HepG2 (cell line): ENCODE data around the gene ZNF184. TPM values are rescaled to one million over a fixed set of nuclear protein-coding genes. Genes with fewer than 3 reads are reported as not detected.

ENCODE experiments used
- ARNTL ChIP-seq: sonication (generic); formaldehyde crosslinking; IDR thresholded peaks from 2 replicates; pipeline ENCODE4 v1.4.0; 2020; ENCODE audit warnings: mild to moderate bottlenecking, missing genetic modification reagents
- ATF3 ChIP-seq: sonication (generic); formaldehyde crosslinking; IDR thresholded peaks from 2 replicates; pipeline ENCODE4 v1.4.0; 2020; ENCODE audit warnings: missing genetic modification reagents
- FOXO4 ChIP-seq: sonication (generic); formaldehyde crosslinking; conservative IDR thresholded peaks from 2 replicates; pipeline ENCODE4 v1.8.1; 2023; ENCODE audit warnings: missing genetic modification reagents
- GLI4 ChIP-seq: sonication (generic); formaldehyde crosslinking; IDR thresholded peaks from 2 replicates; pipeline ENCODE4 v1.5.1; 2020; ENCODE audit warnings: missing genetic modification reagents, mild to moderate bottlenecking, moderate library complexity, borderline replicate concordance
- GTF3A ChIP-seq: sonication (generic); formaldehyde crosslinking; conservative IDR thresholded peaks from 2 replicates; pipeline ENCODE4 v1.4.0; 2020; ENCODE audit warnings: mild to moderate bottlenecking, missing genetic modification reagents
- HDAC2 ChIP-seq: sonication (generic); formaldehyde crosslinking; IDR thresholded peaks from 2 replicates; pipeline ENCODE4 v1.4.0; 2020; ENCODE audit warnings: missing genetic modification reagents
- HNF1B ChIP-seq: sonication (generic); formaldehyde crosslinking; IDR thresholded peaks from 2 replicates; pipeline ENCODE4 v1.5.1; 2020; ENCODE audit warnings: mild to moderate bottlenecking, moderate library complexity, missing genetic modification reagents
- KLF12 ChIP-seq: sonication (generic); formaldehyde crosslinking; IDR thresholded peaks from 2 replicates; pipeline ENCODE4 v1.4.0; 2020; ENCODE audit warnings: missing genetic modification reagents, borderline replicate concordance
- MTF1 ChIP-seq: sonication (generic); formaldehyde crosslinking; IDR thresholded peaks from 2 replicates; pipeline ENCODE4 v1.5.0; 2020; ENCODE audit warnings: missing genetic modification reagents
- MYC ChIP-seq: sonication (generic); formaldehyde crosslinking; IDR thresholded peaks from 2 replicates; pipeline ENCODE4 v1.9.0; 2021; ENCODE audit warnings: missing genetic modification reagents, borderline replicate concordance
- PHB2 ChIP-seq: fragments of 450-650 bp; IDR thresholded peaks from 2 replicates; pipeline ENCODE4 v1.6.1; 2018; ENCODE audit not compliant: partially characterized antibody
- PHF5A ChIP-seq: IDR thresholded peaks from one replicate; pipeline ENCODE4 v1.6.1; 2018; ENCODE audit warnings: low read depth, missing genetic modification reagents; ENCODE audit not compliant: unreplicated experiment
- POLR2A ChIP-seq, 2 experiments: IDR thresholded peaks; 2 replicates each; pipeline ENCODE4 v1.6.1; 2011; ENCODE audit warnings: low read depth in 2 of 2, low read length in 2 of 2, mild to moderate bottlenecking in 1 of 2, moderate library complexity in 1 of 2; ENCODE audit not compliant: insufficient read depth in 1 of 2
- RXRB ChIP-seq: IDR thresholded peaks from 2 replicates; pipeline ENCODE4 v1.6.1; 2016; ENCODE audit warnings: borderline replicate concordance, missing genetic modification reagents, missing compliant biosample characterization
- SP2 ChIP-seq: sonication (generic); formaldehyde crosslinking; IDR thresholded peaks from 2 replicates; pipeline ENCODE4 v1.5.1; 2020; ENCODE audit warnings: mild to moderate bottlenecking, missing genetic modification reagents
- SRSF9 ChIP-seq: fragments of 200-400 bp; formaldehyde crosslinking; IDR thresholded peaks from 2 replicates; pipeline ENCODE4 v1.6.1; 2018; ENCODE audit warnings: borderline replicate concordance, mild to moderate bottlenecking, low read depth, low read length; ENCODE audit not compliant: insufficient read depth, poor library complexity, severe bottlenecking
- TRAFD1 ChIP-seq: sonication (generic); formaldehyde crosslinking; IDR thresholded peaks from 2 replicates; pipeline ENCODE4 v1.5.1; 2020; ENCODE audit warnings: missing genetic modification reagents, mild to moderate bottlenecking, borderline replicate concordance
- ZKSCAN8 ChIP-seq: IDR thresholded peaks from 2 replicates; pipeline ENCODE4 v1.6.1; 2016; ENCODE audit warnings: borderline replicate concordance, missing genetic modification reagents, missing compliant biosample characterization
- ZMAT5 ChIP-seq: sonication (generic); formaldehyde crosslinking; IDR thresholded peaks from 2 replicates; pipeline ENCODE4 v1.5.0; 2020; ENCODE audit warnings: mild to moderate bottlenecking, low read depth, missing genetic modification reagents, borderline replicate concordance
- ZNF263 ChIP-seq: sonication (generic); formaldehyde crosslinking; IDR thresholded peaks from 2 replicates; pipeline ENCODE4 v1.4.0; 2020; ENCODE audit warnings: missing genetic modification reagents
- ZNF558 ChIP-seq: sonication (generic); formaldehyde crosslinking; IDR thresholded peaks from 2 replicates; pipeline ENCODE4 v1.9.0; 2022; ENCODE audit warnings: mild to moderate bottlenecking, missing genetic modification reagents, borderline replicate concordance
- ZNF570 ChIP-seq: sonication (generic); formaldehyde crosslinking; IDR thresholded peaks from 2 replicates; pipeline ENCODE4 v1.4.0; 2020; ENCODE audit warnings: mild to moderate bottlenecking, missing genetic modification reagents, borderline replicate concordance
- ZNF749 ChIP-seq: sonication (generic); formaldehyde crosslinking; IDR thresholded peaks from 2 replicates; pipeline ENCODE4 v1.8.0; 2022; ENCODE audit warnings: mild to moderate bottlenecking, missing genetic modification reagents, moderate library complexity, borderline replicate concordance
- ZNF776 ChIP-seq: sonication (generic); formaldehyde crosslinking; IDR thresholded peaks from 2 replicates; pipeline ENCODE4 v1.4.0; 2020; ENCODE audit warnings: mild to moderate bottlenecking, missing genetic modification reagents
- polyA plus RNA-seq, 8 experiments: library from polyadenylated mRNA; depleted of rRNA in 3 of 8; stranded (reverse) in 7 of 8; unstranded in 1 of 8; fragments of >200 nt; fragmentation: Illumina TruSeq in 4 of 8; extraction: Trizol in 4 of 8; gene quantifications; 2 replicates each; pipeline versions ENCODE4 v1.2.1 to v1.2.3, GENCODE V29; 2011 to 2016; ENCODE audit warnings: low read depth in 4 of 8, missing spikeins in 1 of 8, mixed read lengths in 1 of 8; ENCODE audit not compliant: insufficient read depth in 1 of 8
- total RNA-seq, 5 experiments: library from RNA; depleted of rRNA; stranded (reverse); fragments of >200 nt; fragmentation: Illumina TruSeq; extraction: Trizol; gene quantifications; 2 replicates each; pipeline ENCODE4 v1.2.3, GENCODE V29; 2016; ENCODE audit warnings: low read depth in 1 of 5

ZNF184 gene
- total and polyA plus RNA-seq, 2 of the 13 experiments (the other 11 are each of a cell fraction or from before 2014, with no cell fraction given), result 2.1 to 10.1 TPM

- TF ChIP-seq TRAFD1 (CRISPR knock-in tag), result peak; percentile 98
- TF ChIP-seq HNF1B (CRISPR knock-in tag), result peak; percentile 76; the same call in 1 of the 2 replicates
- TF ChIP-seq ZNF570 (CRISPR knock-in tag), result 0 out of 2 replicates have a peak, but pooled peaks have one; percentile 72
- peak; percentile 70; the same call in 1 of the 2 replicates for TF ChIP-seq ZNF776 (CRISPR knock-in tag)
- TF ChIP-seq RXRB, result peak; percentile 83
- TF ChIP-seq GLI4 (CRISPR knock-in tag), result no peak
- peak; percentile 94; the same call in 1 of the 2 replicates for TF ChIP-seq ZNF558 (CRISPR knock-in tag)
- TF ChIP-seq POLR2A (IDR thresholded peaks at IDR 0.05; ENCODE audit: insufficient read depth in 1 of 2, low read depth in 2 of 2, low read length in 2 of 2), result peak; percentile 85 to 93
- peak; percentile 54; the same call in 1 of the 2 replicates for TF ChIP-seq HDAC2 (CRISPR knock-in tag)
- TF ChIP-seq ZNF263 (CRISPR knock-in tag), result peak; percentile 23; the same call in 1 of the 2 replicates
- TF ChIP-seq PHB2, result no peak
- peak; percentile 86; the same call in 1 of the 2 replicates for TF ChIP-seq GTF3A
- TF ChIP-seq ARNTL (CRISPR knock-in tag), result peak; percentile 68
- TF ChIP-seq MTF1, result no peak
- peak; percentile 93 for TF ChIP-seq MYC (CRISPR knock-in tag)
- no peak for TF ChIP-seq FOXO4 (CRISPR knock-in tag)
- peak; percentile 96; the same call in 1 of the 2 replicates for TF ChIP-seq KLF12 (CRISPR knock-in tag)
- no peak for TF ChIP-seq ZMAT5 (CRISPR knock-in tag)
- TF ChIP-seq ZKSCAN8 (CRISPR knock-in tag), result peak; percentile 78
- peak; percentile 60 for TF ChIP-seq SP2 (CRISPR knock-in tag)
- no peak for TF ChIP-seq SRSF9
- peak; percentile 73; the same call in 1 of the 2 replicates for TF ChIP-seq ATF3 (CRISPR knock-in tag)
- peak; percentile 91 for TF ChIP-seq PHF5A (CRISPR knock-in tag)
- TF ChIP-seq ZNF749 (CRISPR knock-in tag), result peak; percentile 72; the same call in 1 of the 2 replicates
Measured at GRCh38 chr6:27472617-27473400, at the start of gene ZNF184 (continued).
